HuH-7.5 (cell line): ENCODE results near the gene KCNQ2.
A peak's percentile ranks its signal among the peaks of the same experiment; 100 is the strongest.

Source experiments
- DNase-seq: peaks from one replicate; pipeline ENCODE4 v3.0.0; 2011; ENCODE audit warnings: low spot score

The KCNQ2 gene

GRCh38 chr20:63454731-63455567 lies 17.5 kb downstream of the KCNQ2 start:
- DNase-seq, result no peak

GRCh38 chr20:63452821-63453523 lies 19.5 kb downstream of the KCNQ2 start:
- DNase-seq, result peak; percentile 71

- DNase-seq, result no peak
These were observed 20.1 kb downstream of the KCNQ2 start for GRCh38 chr20:63452341-63452740.

GRCh38 chr20:63451821-63452220 lies 20.6 kb downstream of the KCNQ2 start:
- no peak for DNase-seq

- no peak for DNase-seq
These were observed 22.4 kb downstream of the KCNQ2 start for GRCh38 chr20:63449796-63450730.

GRCh38 chr20:63449025-63449424 lies 23.4 kb downstream of the KCNQ2 start:
- DNase-seq, result no peak

- no peak for DNase-seq
These were observed 24.4 kb downstream of the KCNQ2 start for GRCh38 chr20:63448031-63448430.

GRCh38 chr20:63447320-63447719 lies 25.1 kb downstream of the KCNQ2 start:
- no peak for DNase-seq

- no peak for DNase-seq
These were observed 26.0 kb downstream of the KCNQ2 start for GRCh38 chr20:63446216-63447024.

GRCh38 chr20:63445075-63445734 lies 27.2 kb downstream of the KCNQ2 start:
- no peak for DNase-seq

GRCh38 chr20:63444548-63444947 lies 27.9 kb downstream of the KCNQ2 start:
- DNase-seq, result no peak

- no peak for DNase-seq
These were observed 28.7 kb downstream of the KCNQ2 start for GRCh38 chr20:63443606-63444395.

- DNase-seq, result peak; percentile 92
These were observed 30.4 kb downstream of the KCNQ2 start for GRCh38 chr20:63442100-63442493.

GRCh38 chr20:63441136-63442099 lies 31.0 kb downstream of the KCNQ2 start:
- DNase-seq, result no peak

GRCh38 chr20:63440366-63440955 lies 32.0 kb downstream of the KCNQ2 start:
- DNase-seq, result no peak

GRCh38 chr20:63439866-63440265 lies 32.6 kb downstream of the KCNQ2 start:
- no peak for DNase-seq

GRCh38 chr20:63438121-63438520 lies 34.3 kb downstream of the KCNQ2 start:
- no peak for DNase-seq

- no peak for DNase-seq
These were observed 36.9 kb downstream of the KCNQ2 start for GRCh38 chr20:63435552-63435951.
